Myocyte (in vitro differentiated cells): Measurements from ENCODE around the gene CYP1A2. TPM values are rescaled to one million over a fixed set of nuclear protein-coding genes. Genes with fewer than 3 reads are reported as not detected.
A peak's percentile ranks its signal among the peaks of the same experiment; 100 is the strongest.
"Not testable (repeated sequence)": the region's sequence is repeated elsewhere in the genome, so short reads cannot be mapped to it uniquely, and the experiment has no call there.

Experiments used
- DNase-seq: peaks from one replicate; pipeline ENCODE4 v3.0.0-alpha.2; 2012; ENCODE audit warnings: low read depth
- total RNA-seq: library from RNA; depleted of rRNA; stranded (reverse); fragments of >200 nt; gene quantifications from 2 replicates; pipeline ENCODE4 v1.2.3, GENCODE V29; 2014

The CYP1A2 gene
- total RNA-seq, 1 donor from 2014 or later = not detected

DNA sequence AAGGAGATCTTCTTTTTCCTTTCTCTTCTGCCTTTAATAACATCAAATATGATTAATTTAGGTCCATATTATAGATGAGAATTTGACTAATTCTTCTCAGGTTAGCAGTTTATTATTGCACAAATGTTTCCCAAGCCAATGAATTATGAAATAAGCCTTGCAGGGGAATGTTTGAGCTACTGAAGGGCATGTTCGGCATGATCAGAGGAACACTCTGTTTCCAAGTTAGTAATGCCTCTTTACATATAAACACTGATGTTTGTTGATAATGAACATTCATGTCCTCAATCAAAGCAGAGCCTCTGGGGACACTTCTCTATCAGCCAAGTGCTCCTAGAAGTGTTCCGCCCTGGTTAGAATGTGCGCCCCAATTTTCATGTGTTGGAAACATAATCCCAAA is 13.3 kb upstream of the CYP1A2 start:
- DNase-seq = no peak

DNA sequence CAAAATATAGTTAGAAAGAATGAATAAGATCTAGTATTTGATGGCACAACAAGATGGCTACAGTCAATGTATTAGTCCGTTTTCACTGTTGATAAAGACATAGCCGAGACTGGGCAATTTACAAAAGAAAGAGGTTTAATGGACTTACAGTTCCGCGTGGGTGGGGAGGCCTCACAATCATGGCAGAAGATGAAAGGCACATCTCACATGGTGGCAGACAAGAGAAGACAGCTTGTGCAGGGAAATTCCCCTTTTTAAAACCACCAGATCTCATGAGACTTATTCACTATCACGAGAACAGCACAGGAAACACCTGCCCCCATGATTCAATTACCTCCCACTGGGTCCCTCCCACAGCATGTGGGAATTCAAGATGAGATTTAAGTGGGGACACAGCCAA is 10.4 kb upstream of the CYP1A2 start:
- DNase-seq = not testable (repeated sequence)

DNA sequence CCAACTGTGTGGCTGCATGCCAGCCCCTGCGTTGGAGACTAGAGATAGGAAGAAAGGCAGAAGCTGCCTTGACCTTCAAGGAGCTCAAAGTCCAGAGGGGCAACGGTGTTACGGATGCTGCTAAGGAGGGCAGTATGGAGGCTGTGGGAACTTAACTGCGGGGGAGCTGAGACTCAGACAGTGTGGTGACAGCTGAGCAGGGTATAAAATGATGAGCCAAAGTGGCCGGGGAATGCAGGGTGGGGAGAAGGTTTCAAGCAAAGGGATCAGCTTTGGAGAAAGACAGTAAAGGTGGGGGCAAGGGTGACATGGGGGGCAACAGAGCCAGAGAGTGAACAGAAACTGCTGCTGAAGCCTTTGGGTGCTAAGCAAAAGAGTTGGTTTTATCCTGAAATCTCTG is 6.2 kb upstream of the CYP1A2 start:
- no peak for DNase-seq

DNA sequence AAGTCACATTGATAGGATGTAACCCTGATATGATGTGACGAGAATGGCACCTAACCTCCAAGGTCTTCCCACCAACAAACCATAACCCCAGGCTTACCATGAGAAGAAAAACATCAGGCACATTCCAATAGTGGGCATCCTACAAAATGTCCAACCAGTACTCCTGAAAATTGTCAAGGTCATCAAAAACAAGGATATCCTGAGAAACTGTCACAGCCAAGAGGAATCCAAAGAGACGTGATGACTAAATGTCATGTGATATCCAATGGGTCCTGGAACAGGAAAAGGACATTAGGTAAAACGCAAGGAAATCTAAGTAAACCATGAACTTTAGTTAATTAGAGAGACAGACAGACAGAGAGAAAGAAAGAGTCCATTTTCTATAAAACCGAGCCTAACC is 2.3 kb upstream of the CYP1A2 start:
- DNase-seq = no peak

DNA sequence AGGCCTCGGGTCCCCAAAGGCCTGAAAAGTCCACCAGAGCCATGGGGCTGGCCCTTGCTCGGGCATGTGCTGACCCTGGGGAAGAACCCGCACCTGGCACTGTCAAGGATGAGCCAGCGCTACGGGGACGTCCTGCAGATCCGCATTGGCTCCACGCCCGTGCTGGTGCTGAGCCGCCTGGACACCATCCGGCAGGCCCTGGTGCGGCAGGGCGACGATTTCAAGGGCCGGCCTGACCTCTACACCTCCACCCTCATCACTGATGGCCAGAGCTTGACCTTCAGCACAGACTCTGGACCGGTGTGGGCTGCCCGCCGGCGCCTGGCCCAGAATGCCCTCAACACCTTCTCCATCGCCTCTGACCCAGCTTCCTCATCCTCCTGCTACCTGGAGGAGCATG is 1.2 kb downstream of the CYP1A2 start:
- no peak for DNase-seq

DNA sequence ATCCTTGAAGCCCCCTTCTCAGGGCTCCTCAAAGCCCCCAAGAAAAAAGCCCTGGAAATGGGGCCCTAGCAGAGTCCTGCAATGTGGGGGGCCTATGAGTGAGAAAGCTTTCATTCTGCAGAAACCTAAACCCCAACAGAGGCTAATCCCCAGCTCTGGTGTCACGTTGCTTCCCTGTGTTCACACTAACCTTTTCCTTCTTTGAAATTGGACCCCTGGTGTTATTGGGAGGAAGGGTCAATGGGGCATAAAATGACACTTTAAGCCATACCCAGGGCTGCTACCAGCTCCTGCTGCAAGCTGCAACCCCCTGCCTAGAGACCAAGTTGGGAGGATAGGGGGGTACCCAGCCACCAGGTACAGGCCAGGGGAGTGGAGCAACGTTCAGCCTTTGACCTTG is 2.1 kb downstream of the CYP1A2 start:
- no peak for DNase-seq

DNA sequence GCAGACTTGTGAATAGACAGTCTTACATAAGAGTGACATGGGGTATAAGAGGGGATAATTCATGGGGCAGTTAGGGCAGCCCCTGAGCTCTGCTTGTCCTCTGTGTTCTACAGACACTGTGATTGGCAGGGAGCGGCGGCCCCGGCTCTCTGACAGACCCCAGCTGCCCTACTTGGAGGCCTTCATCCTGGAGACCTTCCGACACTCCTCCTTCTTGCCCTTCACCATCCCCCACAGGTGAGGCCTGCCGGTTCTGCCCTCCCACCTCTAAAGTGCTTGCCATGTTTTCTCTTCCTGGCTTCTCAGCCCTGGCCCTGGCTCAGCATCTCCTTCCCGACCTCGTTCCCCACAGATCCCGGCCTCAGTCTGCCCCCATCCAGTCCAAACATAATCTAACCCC is 3.4 kb downstream of the CYP1A2 start:
- no peak for DNase-seq

DNA sequence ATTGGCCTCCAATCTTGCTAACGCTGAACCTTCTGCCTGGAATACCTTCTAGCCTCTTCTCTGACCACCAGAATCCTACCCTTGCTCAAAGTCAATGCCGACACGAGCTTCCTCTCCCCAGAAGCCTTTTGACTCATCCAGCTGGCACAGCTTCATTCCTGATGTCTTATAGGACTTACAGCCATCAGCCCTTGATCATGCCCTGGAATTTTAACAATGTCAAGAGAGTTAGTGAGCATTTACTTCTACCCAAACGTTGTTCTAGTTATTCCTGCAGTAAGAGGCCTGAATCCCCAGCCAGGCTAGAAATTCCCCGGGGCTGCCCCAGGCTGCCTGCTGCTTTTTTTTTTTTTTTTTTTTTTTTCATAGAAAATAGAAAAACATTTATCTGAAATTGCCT is 3.9 kb downstream of the CYP1A2 start:
- peak; percentile 46 for DNase-seq

DNA sequence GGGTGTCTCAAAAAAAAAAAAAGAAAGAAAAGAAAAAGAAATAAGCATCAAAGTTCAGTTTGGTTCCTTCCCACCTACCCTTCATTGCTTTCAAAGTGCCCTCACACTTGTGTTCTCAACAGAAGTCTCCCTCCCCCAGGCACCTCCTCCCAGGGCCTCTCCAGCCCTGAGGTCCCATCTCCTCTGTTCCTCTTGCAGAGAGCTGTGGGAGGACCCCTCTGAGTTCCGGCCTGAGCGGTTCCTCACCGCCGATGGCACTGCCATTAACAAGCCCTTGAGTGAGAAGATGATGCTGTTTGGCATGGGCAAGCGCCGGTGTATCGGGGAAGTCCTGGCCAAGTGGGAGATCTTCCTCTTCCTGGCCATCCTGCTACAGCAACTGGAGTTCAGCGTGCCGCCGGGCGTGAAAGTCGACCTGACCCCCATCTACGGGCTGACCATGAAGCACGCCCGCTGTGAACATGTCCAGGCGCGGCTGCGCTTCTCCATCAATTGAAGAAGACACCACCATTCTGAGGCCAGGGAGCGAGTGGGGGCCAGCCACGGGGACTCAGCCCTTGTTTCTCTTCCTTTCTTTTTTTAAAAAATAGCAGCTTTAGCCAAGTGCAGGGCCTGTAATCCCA is 6.1 kb downstream of the CYP1A2 start:
- DNase-seq = no peak

DNA sequence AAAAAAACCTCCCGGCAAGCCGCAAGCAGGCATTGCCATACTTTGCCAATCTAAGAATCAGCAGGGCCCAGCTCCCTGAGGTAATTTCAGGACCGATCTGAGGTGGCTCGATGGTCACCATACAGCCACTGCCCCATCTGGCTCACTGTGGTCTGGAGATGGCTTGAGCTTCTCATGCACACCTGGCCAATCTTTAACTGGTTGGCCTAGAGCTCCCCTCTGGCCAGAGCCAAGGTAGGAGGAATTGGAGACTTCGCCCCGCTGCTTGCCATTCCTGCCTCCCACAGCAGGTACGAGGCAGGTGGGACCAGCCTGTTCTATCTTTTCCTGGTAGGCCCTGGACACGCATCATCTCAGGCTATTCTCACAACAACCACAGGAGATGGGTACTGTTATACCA is 10.1 kb downstream of the CYP1A2 start:
- no peak for DNase-seq

DNA sequence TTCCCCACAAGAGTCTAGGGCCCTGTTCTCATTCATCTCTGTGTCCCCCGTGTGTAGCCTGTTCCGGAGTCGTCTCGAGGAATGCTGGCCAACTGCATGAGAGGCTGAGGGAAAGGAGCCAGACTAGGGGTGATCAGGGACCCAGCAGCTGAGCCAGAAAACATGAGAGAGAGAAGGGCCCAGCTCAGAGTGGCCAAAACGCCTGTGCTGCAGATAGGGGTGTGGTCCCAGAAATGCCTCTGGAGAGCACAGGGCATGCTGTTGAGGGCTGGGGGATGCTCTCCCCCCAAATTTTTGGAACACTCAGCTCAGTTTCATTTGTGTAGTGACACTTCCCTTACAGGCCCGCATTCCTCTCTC is 14.1 kb downstream of the CYP1A2 start:
- DNase-seq = no peak

DNA sequence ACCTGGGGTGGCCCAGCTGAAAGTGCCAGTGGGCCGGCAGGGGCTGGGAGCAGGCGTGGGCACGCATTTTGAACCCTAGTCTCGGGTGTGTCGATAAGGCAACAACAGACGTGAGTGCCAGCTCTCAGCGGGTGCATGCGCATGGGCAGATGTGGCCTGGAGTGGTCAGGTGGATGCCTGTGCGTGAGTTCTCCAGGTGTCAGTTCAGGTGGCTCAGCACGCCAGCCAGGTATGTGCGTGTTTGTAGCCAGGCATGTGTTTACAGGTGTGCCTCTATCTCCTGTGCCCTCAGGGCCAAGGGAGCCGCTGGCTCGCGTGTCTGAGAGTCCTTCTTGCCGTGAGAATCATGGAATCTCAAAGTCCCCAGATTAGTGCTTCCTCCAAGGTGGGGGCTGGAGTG is 14.8 kb downstream of the CYP1A2 start:
- no peak for DNase-seq

DNA sequence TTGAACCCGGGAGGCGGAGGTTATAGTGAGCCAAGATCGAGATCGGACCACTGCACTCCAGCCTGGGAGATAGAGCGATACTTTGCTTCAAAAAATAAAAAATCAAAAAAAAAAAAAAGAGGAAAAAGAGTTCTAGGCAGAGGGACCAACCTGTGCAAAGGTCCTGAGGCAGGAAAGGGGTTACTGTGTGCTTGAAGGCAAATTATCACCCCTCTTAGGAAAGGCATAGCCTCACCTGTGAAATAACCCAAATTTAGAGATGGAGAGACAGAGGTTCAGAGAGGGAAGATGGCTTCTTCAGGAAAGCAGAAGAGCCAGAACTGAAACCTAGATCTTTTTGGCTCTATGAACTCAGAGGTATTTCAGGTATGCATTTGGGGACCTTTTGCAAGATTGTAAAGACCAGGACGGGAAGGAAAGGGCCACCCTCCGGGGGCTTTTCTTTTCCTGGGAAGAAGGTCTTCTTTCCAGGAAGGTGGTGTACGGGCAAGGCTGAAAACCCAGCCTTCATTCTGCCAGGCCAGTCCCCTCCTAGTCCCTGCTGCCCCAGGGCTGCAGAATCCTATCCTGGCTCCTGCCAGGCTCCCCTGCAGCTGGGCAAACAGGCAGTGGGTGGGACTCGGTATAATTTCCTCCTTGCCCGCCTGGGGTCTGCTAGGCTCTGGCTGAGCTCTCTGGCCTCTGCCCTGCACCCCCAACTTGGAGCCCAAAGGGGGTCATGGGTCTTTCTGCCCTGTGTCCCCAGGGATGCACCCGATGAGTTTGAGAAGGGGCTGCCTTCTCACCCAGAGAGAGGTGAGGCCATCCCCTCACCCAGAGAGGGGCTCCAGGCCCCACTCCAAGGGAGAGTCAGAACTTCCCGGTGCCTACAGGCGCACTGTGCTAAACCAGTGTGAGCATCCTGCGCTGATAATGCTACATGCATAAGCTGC is 18.8 kb downstream of the CYP1A2 start:
- no peak for DNase-seq

DNA sequence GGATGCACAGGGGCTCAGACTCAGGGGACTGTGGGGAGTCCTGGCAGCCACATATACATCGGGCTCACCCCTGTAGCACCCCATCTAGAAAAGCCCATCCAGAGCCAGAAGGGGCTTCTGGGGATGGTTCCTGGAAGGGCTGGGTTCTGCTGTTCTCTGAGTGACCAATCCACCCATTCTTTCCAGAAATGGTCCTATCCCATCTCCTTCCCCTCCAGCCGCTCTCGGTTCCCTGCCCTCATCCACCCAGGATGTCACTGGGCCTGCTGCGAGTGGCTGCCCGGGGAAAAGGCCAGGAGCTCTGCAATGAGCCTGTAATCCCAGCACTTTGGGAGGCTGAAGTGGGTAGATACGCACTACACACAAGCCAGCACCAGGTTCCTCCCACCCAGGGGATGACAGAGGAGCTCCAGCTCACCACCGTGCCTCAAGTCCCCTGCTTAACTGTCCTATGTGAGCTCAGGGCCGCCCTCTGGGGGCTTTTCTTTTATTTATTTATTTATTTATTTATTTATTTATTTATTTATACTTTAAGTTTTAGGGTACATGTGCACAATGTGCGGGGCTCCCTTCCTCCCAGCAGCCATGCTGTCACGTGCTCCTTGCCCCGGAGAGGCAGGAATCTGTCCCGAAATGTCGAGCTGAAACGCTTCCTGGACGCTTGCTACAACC is 19.6 kb downstream of the CYP1A2 start:
- no peak for DNase-seq

DNA sequence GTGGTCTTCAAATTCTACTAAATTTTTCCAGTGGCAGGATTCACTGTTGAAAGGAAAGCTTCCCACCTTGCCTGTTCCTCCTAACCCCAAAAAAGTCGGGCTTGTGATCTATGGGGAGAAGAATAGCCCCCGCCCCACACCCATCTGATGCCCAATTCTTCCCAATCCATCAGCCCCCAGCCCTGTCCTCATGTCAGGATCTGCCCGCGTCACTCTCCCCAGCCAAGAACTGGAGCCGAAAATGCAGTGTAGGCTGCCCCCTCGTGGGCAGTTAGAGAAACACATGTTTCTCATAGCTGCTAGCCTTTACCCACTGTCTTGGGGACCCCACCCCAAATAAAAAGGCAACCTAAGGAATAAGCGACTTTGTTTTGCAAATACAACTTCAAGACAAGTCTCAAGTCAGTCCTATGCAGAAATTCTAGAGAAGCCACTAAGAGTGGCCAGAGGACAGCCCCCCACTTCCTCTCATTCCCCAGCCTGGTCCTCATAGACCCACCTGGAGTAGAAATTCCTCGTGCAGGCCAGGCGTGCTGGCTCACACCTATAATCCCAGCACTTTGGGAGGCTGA is 20.2 kb downstream of the CYP1A2 start:
- peak; percentile 58 for DNase-seq

DNA sequence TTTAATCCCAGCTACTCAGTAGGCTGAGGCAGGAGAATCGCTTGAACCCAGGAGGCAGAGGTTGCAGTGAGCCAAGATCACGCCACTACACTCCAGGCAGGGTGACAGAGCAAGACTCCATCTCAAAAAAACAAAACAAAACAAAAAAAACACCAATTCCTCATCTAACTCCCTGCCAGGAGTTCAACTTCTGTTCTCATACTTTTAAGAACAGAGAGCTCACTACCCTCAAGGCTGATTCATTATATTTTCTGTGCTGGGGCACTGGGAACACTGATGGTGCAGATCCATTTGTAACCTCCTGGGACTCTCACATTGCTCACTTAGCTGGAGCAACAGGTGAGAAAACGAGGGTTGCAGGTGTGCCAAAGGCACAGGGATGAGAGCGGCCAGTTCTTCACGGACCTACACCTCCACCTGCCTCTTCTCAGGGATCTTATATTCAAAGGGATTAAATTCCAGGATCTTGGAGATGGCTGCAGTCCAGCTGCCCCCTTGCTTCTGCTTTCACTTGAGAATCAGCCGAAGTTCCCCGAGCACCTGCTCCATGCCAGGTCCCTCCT is 20.9 kb downstream of the CYP1A2 start:
- DNase-seq = no peak

DNA sequence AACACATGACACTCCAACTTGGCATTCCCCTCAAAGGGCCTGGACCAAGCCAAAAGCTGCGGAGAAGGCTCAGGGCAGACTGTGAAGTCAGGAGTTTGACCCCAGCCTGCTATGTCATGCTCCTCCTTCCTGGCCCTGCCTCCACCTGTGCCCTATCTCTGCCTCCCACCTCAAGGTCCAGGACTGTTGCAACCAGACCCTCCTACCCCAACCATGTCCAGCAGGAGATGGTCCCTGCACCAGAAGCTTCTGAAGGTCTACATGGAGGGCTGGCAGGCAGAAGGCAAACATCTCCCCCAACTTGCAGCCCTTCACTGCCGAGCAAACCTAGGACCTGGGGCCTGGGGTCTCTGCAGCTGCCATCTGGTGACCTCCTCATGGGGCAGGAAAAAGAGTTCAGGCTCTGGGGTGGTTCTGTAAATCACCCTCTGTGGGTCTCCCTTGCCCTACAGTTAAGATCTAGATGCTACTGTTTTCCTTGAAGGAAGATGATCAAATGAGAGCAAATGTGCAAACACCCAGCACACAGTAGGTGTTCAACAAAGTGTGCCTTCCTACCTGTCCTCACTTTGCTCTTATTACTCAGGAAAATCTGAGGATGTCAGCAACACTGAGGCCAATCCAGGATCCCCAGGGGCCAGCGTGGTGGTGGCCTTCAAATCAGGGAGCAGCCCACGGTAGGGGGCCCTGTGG is 21.7 kb downstream of the CYP1A2 start:
- no peak for DNase-seq

DNA sequence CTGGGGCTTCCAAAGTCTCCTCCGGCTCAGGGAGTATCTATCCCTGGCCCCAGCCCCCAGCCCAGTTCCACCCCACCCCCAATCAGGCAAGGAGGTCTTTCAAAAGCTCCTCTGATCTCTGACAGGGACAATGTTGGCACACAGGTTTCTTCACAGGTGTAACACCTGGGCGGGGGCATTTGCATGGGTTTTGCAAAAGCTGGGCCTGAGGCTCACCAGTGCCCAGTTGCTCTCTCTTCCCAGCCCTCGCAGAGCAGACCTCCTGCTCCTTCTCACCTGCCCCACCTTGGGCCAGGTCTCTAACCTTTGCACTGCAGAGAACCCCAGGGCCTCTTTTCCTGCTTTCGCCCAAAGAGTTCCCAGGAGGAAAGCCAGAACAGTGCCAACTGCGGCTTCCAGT is 24.7 kb downstream of the CYP1A2 start:
- DNase-seq = no peak

DNA sequence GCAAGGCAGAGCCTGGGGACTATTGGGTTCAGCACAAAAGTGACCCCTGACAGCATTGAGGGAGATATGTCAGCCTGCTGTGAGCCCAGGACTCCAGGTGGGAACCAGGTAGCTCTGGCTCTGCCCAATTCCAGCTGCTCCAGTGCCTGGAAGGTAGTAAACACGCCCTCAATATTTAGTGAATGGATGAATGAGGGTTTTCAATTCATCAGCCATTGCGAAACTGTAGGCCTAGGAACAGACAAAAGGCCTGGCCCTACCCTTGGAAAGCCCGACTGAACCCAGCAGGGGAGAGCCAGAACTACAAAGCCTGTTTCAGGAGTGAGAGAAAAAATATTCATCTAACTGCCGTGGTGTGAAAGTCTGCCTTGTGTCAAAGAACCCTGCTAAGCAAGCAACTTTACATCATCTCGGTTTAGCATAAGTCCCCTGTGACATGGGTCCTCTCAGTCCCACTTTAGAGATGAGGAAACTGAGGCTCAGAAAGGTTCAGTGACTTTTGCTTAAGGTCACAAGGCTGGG is 25.1 kb downstream of the CYP1A2 start:
- no peak for DNase-seq

DNA sequence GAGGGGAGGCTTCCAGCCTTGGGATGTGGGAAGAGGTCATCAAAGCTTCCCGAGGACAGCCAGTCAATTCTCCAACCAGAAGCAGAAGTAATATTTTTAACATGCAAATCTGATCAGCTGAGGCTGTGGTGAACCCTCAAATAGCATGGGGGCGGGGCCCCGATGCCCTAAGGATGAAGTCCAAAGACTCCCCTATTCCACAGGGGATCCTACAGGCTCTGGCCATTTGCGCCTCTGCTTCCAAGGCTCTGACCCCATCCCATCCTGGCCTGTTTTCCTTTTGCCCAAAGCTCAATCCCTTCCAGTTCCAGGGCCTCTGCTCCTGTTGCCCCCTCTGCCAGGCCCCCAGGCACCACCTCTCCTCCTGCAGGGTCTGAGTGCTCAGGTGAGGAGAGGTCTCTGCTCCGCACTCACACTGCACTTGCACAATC is 26.5 kb downstream of the CYP1A2 start:
- DNase-seq = no peak

DNA sequence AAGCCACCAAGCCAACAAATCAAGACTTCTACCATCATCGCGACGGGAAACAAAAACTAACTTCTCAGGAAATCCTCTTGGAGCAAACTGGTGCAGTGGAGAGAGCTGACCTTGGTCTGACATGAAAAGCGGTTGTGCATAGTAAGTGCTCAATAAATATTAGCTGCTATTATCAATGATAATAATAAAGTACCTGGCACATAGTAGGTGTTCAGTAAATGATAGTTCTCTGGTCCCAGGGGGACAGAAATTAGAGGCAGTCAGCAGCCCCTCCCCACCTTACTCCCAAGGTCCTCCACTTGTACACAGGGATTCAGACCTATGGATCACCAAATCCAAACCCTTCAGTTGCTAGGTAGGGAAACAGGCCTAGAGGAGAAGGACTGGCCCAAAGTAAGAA is 27.2 kb downstream of the CYP1A2 start:
- DNase-seq = no peak
